AG09319 (cell line): ENCODE results near the gene GRIFIN.

Experiments used
- DNase-seq: peaks from one replicate; pipeline ENCODE4 v3.0.0-alpha.2; 2010; ENCODE audit warnings: low read depth; ENCODE audit errors: extremely low read depth
- TF ChIP-seq, protein P1 (sequence below): IDR thresholded peaks from 2 replicates; pipeline ENCODE4 v1.5.1; 2011; ENCODE audit warnings: low read depth, mild to moderate bottlenecking, inconsistent platforms, low read length, moderate library complexity

The GRIFIN gene

DNA sequence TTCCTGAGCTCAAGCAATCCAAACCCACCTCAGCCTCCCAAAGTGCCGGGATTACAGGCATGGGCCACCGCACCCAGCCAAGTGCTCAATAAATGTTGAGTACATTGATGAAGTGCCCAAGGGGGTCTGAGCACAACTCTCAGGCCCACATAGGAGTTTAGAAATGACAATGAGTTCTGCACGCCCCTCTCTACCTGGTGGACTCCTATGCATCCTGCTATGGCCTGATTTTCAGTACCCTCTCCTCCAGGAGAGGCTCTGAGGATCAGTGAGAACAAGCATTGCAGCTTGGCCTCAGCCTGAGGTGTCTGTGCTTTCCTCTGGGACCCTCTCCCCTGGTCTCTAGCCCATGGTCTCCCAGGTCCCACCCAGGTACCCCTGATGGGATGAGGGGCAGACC is 20.9 kb upstream of the GRIFIN start:
- TF ChIP-seq, protein P1, sequence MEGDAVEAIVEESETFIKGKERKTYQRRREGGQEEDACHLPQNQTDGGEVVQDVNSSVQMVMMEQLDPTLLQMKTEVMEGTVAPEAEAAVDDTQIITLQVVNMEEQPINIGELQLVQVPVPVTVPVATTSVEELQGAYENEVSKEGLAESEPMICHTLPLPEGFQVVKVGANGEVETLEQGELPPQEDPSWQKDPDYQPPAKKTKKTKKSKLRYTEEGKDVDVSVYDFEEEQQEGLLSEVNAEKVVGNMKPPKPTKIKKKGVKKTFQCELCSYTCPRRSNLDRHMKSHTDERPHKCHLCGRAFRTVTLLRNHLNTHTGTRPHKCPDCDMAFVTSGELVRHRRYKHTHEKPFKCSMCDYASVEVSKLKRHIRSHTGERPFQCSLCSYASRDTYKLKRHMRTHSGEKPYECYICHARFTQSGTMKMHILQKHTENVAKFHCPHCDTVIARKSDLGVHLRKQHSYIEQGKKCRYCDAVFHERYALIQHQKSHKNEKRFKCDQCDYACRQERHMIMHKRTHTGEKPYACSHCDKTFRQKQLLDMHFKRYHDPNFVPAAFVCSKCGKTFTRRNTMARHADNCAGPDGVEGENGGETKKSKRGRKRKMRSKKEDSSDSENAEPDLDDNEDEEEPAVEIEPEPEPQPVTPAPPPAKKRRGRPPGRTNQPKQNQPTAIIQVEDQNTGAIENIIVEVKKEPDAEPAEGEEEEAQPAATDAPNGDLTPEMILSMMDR = no peak
- no peak for DNase-seq

DNA sequence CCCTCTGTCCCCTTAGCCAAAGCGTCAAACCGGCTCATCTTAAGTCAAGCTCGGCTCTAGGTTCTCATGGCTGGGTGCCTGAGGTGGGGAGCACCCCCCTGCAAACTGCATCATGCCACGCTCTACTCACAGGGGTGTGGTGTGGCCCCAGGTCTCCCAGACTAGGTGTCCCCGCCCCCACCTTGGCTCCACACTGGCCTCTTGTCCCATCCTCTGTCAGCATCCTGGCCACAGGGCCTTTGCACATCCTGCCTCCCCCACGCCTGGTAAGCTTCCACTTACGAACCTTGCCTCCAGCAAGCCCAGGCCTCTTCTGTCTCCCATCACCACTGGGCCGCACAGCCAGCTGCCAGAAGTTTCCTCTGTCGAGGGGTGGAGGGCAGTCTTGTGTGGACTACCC is 20.2 kb upstream of the GRIFIN start:
- no peak for DNase-seq
- TF ChIP-seq, protein P1 = no peak

DNA sequence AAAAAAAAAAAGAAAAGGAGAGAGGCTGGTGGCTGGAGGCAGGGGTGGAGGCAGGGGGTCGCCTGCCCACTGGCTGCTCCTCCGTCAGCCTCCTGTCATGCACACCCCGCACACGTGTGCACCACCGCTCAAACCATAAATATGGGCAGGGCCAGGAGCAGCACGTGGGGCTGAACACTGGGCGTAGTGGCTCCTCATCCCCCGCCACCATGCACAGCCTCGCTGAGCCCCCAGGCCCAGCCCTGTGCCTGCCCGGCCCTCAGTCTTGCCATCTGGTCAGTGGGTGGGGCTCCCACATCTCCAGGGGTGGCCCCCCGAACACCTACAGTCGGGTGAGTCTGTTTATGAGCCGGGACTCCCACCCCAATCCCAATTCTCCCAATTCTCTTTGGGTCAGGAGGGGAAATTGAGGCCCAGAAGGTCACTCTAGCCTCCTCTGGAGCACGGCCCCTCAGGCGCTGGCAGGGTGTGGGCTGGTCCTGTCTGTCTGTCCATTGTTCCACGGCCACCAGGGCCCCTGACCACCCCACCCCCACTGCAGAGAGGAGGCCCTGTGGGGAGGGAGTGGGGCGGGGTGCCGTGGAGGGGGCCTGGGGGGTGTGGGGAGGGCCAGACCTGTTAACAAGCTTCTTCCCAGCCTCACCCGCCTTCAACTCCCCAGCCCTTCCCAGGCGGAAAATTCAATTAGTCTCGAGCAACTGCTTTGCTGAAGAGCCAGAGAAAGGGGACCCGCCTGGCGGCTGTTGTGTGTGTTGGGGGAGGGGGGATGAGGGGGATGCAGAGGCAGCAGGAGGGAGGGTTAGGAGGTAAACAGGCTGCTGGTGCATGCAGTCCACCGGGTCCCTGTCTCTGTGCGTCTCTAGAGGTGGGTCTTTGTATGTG is 19.5 kb upstream of the GRIFIN start:
- TF ChIP-seq, protein P1 = no peak
- DNase-seq = no peak

DNA sequence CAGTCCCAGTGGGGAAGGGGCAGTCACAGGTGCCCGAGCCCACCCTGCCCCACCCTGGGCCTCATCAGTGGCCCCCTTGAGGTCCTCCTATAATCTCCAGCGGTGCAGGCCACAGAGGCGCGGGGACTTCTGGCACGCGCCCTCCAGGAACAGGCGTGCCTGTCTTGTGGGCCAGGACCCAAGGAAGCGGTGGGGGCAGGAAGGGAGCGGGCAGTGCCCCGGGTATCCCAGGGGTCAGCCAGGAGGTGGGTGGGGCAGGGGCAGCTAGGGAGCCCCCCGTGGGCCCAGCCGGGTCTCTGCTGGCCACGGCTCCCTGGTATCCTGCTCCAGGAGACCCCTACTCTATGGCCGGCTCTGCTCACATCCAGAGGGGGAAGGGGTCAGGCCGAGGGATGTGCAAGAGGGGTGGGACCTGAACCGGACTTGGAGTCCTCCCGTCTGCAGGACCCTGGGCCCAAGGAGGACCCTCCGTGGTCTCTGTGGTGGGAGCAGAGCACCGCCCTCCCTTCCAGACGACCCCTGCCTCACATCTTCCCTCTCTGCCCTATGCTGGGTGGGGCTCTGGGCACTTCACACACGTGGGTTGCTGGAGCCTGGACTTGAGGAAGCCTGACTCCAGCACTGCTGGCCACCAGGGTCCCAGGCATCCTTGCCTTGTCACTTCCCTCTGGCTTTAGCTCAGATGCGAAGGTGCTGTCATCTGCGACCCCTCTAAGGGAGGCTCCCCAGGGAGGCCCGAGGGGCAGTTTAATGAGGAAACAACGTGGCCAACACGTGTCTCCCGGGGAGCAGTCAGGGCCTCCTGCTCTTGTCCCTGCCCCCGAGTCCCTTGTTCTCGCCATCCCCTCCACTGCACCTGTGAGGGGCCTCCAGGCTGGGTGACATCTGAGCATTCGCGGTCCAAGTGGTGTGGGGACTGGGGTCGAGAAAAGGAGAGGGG is 18.3 kb upstream of the GRIFIN start:
- no peak for DNase-seq
- TF ChIP-seq, protein P1 = no peak

DNA sequence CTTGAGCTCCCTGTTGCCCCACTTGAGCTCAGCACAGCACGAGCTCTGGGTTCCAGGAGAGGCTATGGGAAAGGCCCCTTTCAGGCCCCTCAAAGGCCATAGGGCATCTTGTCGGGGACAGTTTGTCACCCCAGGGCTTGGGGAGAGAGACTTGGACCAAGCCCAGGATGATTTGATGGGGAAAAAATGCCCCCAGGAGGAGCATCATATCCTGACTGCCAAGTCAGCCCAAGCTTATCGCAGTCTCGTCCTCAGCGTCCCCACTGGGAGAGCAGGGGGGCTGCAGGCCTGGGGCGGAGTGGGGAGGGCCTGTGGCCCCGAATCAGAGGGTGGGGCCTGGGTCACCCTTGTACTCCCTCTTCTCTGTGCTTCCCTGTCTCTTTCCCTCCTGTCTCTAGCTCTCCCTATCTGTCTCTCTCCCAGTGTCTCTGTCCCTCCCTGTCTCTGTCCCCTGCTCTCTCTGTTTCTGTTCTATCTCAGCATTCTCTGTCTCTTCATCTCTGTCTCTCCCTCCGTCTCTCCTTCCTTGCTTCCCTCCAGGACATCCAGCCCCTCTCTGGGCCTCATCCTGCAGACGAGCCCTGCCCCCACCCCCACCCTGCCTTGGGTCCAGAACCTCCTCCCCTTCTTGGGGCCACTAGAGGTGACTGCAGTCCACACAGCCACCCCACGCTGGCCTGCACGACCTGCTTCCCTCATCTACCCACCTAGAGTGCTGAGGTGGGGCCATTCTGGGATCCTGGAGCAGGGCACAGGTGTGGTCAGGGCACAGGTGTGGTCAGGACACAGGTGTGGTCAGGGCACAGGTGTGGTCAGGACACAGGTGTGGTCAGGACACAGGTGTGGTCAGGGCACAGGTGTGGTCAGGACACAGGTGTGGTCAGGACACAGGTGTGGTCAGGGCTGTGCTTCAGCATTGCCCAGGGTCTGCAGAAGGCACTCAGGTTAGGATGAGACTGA is 17.3 kb upstream of the GRIFIN start:
- TF ChIP-seq, protein P1 = no peak
- no peak for DNase-seq

DNA sequence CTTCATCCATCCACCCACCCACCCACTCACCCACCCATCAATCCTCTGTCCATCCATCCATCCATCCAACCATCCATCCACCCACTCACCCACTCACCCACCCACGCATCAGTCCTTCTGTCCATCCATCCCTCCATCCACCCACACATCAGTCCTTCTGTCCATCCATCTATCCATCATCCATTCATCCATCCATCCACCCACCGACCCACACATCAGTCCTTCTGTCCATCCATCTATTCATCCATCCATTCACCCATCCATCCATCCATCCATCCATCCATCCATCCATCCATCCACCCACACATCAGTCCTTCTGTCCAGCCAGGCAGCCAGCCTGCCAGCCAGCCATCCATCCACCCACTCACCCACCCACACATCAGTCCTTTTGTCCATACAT is 15.8 kb upstream of the GRIFIN start:
- TF ChIP-seq, protein P1 = no peak
- no peak for DNase-seq
